ENCODE results near the gene LEP.
"Not testable (repeated sequence)": the region's sequence is repeated elsewhere in the genome, so short reads cannot be mapped to it uniquely, and the experiment has no call there.

The LEP gene

GRCh38 chr7:128271942-128272481 is 30.9 kb downstream of the LEP start:
- no peak for DNase-seq (ENCODE audit: low read depth, low spot score)

DNA sequence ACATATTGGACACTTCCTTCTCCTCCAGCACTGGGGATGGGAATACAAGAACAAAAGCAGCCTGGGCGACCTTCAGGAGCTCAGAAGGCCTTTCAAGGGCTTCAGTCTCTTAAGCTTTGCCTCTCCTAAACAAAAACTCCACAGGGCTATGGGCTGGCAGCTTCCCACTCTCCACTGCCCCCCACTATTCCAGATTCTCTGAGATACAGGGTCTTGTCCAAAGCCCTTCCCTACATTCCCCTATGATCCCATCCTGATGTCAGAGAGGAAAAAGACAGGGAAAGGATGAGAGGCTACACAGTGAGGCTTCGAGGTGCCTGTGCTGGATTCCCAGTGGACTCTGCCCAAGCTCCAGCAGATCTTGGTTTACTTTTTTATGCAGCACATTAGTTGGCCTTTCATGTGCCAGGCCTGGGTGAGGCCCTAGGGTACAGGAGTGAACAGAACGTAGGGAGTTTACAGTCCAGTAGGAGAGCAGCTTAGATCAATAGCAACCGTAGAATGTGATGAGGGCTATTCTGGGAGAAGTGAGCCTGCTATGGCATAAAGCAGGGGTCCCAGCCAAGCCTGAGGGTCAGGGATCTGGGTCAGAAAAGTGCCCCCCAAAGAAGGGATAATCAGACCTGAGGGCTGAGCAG is 33.3 kb downstream of the LEP start:
- DNase-seq (ENCODE audit: low read depth, low spot score) = no peak

- DNase-seq (ENCODE audit: low read depth, low spot score) = no peak
Measured at GRCh38 chr7:128274884-128275603, 34.0 kb downstream of the LEP start.

GRCh38 chr7:128275681-128276080 is 34.6 kb downstream of the LEP start:
- no peak for DNase-seq (ENCODE audit: low read depth, low spot score)

GRCh38 chr7:128278366-128278765 is 37.3 kb downstream of the LEP start:
- DNase-seq (ENCODE audit: low read depth, low spot score) = no peak

DNA sequence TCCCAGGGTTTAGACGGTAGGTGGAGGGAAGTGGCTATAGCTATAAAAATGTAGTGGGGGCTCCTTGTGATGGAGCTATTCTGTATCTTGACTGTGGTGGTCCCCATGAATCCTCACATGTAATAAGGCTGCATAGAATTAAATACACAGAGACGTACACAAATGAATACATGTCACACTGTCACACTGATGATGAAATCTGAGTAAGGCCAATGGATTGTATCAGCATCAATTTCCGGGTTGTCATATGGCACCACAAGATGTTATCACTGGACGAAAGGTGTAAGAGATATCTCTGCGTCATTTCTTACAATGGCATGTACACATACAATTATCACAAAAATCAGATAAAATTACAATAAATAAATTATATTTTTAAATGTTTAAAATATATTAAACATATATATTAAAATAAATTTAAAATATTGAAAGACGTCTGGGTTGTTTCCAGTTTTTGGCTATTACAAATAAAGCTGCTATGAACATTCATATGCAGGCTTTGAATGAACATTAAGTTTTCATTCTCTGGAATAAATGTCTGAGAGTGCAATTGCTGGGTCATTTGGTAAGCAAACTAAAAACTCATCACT is 38.1 kb downstream of the LEP start:
- no peak for DNase-seq (ENCODE audit: low read depth, low spot score)

GRCh38 chr7:128280451-128280850 is 39.4 kb downstream of the LEP start:
- DNase-seq (ENCODE audit: low read depth, low spot score) = not testable (repeated sequence)

DNA sequence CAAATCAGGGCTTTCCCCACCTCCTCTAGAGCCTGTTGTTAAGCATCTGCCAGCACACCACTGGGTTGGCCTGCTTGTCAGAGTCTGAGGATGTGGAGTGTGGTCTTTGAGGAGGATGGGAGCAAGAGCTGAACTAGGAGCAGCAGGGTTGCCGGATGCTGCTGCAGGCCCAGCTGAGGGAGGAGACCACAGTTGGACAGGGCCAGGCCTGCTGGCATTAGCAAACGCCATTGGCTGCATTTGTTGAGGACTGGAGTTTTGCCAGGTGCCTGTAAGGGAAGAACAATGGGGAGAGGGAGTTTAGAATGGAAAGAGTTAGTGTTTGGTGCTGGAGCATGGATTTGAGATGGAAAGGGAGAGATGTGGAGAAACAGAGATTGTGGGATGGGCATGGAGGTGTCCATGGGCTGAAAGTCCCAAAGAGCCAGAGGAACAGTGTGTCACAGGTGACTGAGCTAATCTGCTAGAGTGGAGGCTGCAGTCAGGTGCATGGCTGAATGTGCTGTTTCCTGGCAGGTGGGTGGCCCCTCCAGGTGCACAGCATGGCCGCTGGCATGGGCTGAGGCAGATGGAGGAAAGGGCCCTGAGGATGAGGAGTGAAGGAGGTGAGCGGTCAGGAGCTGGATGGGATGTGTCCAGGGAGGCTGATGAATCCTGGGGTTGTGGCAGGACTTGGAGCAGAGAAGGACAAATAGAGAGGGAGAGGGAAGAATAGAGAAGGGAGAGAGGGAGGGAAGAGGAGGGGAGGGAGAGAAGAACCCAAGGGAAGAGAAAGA is 40.7 kb downstream of the LEP start:
- no peak for DNase-seq (ENCODE audit: low read depth, low spot score)

GRCh38 chr7:128284102-128284501 is 43.0 kb downstream of the LEP start:
- no peak for DNase-seq (ENCODE audit: low read depth, low spot score)

GRCh38 chr7:128287556-128287955 is 46.5 kb downstream of the LEP start:
- DNase-seq (ENCODE audit: low read depth, low spot score) = no peak

- not testable (repeated sequence) for DNase-seq (ENCODE audit: low read depth, low spot score)
Measured at GRCh38 chr7:128298004-128298403, 56.9 kb downstream of the LEP start.

GRCh38 chr7:128299109-128299607 is 58.1 kb downstream of the LEP start:
- DNase-seq (ENCODE audit: low read depth, low spot score) = no peak

DNA sequence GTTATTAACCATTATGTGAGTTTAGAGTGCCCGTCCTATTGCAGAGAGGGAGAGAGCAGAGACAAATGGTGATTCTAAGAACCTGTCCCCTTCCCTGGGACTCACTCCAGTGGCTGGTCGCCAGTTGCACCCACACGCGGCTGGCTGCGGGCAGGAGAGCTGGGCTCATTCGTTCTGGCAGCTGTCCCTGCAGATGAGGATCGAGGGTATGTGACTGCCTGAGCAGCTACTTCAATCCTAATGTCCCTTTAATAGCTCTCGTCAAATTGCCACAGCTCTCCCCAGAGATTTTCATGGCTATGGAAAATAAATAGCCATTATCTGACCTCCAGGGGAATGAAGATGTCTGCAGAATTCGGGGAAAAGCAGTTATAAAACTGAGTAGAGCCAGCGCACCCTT is 61.1 kb downstream of the LEP start:
- no peak for DNase-seq (ENCODE audit: low read depth, low spot score)

DNA sequence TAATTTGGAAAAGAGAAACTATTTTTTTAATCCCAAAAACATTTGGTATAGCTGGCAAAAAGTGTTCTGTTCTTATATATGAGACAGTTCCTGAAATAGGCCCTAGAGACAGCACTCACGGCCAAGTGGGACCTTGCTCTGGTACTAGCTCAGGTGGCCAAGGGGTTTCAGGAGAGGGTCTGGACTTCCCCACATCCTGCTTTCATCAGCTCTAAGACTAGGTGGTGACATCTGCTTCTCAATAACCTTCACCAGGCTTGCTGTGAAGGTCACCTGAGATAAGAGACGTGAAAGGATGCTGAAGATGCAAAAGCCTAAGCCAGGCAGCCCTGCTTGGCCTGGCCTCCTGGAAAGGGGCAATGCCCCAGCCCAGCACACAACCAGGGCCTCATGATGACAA is 62.1 kb downstream of the LEP start:
- no peak for DNase-seq (ENCODE audit: low read depth, low spot score)

DNA sequence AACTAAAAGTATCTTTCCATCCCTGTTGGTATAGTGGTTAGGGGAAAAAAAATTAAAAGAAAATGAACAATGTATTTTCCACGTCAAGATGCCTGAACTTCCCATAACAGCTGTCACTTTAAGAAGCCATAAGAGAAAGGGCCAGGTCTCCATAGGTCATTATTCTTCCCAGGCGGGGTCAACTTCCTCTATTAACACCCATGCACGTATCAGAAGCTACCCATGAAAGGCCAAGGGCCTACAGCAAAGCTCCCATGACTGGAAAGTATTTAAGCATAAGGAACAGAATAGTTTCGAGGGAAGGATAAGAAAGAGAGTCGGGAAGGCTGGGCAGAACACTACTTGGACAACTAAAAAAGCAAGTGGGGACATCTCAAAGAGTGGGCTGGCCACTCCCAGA is 62.6 kb downstream of the LEP start:
- no peak for DNase-seq (ENCODE audit: low read depth, low spot score)

GRCh38 chr7:128304212-128304611 is 63.1 kb downstream of the LEP start:
- DNase-seq (ENCODE audit: low read depth, low spot score) = no peak

- DNase-seq (ENCODE audit: low read depth, low spot score) = no peak
Measured at GRCh38 chr7:128307061-128307460, 66.0 kb downstream of the LEP start.

Measured in smooth muscle cell of the brain vasculature (primary cell).